Measurements from ENCODE around the gene WTAP.

DNA sequence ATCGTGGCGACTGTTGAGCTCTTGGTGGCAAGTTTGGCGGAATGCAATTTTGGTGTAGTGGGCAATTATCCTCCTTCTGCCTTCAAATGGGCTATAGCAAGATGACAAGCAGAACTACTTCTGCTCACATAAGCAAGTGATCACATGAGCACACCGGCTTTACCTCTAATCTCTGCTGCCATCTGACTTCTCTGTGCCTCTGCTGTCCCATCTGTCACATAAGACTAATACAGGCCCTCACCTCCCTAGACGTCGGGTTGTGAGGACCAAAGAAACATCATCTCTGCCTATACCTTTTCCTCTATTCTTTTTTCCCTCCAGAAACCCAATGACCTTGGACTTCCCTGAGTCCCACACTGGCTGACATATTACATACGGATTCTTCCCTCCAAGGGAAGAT, 13.3 kb upstream of the WTAP start:
- TF ChIP-seq POLR2A (IDR thresholded peaks at IDR 0.05): no peak
- TF ChIP-seq, protein P1, sequence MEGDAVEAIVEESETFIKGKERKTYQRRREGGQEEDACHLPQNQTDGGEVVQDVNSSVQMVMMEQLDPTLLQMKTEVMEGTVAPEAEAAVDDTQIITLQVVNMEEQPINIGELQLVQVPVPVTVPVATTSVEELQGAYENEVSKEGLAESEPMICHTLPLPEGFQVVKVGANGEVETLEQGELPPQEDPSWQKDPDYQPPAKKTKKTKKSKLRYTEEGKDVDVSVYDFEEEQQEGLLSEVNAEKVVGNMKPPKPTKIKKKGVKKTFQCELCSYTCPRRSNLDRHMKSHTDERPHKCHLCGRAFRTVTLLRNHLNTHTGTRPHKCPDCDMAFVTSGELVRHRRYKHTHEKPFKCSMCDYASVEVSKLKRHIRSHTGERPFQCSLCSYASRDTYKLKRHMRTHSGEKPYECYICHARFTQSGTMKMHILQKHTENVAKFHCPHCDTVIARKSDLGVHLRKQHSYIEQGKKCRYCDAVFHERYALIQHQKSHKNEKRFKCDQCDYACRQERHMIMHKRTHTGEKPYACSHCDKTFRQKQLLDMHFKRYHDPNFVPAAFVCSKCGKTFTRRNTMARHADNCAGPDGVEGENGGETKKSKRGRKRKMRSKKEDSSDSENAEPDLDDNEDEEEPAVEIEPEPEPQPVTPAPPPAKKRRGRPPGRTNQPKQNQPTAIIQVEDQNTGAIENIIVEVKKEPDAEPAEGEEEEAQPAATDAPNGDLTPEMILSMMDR (IDR thresholded peaks at IDR 0.05 in 8 of 11, conservative IDR thresholded peaks at IDR 0.05 in 3 of 11): no peak

Data from spleen (tissue), 7 donors.